HEK293 (cell line): Measurements from ENCODE around the gene IRX4.
A peak's percentile ranks its signal among the peaks of the same experiment; 100 is the strongest.

Experiments
- CTCF ChIA-PET: fragments of 350-600 bp; formaldehyde crosslinking; extraction: SDS; loops from one replicate; lab custom pipeline; 2021; ENCODE audit warnings: antibody characterized with exemption; lab: Yijun Ruan, JAX
- POLR2A ChIA-PET: fragments of 300-600 bp; formaldehyde crosslinking; extraction: SDS; loops from one replicate; lab custom pipeline; 2020; ENCODE audit warnings: antibody characterized with exemption, inconsistent platforms; lab: Yijun Ruan, JAX
- H3K27ac ChIP-seq: fragments of 200-500 bp; sonication (Bioruptor generic); 2 replicates; pipeline ENCODE4 v1.5.1; 2014; ENCODE audit warnings: low read depth, low read length, control low read depth, inconsistent platforms; ENCODE audit errors: extremely low read depth
- H3K36me3 ChIP-seq, 2 experiments: fragments of 200-500 bp in 1 of 2; sonication (Bioruptor generic) in 1 of 2; 1 replicate in 1 of 2; 2 replicates in 1 of 2; pipeline ENCODE4 v1.5.1; 2014 to 2017; ENCODE audit warnings: inconsistent platforms in 2 of 2, low read length in 2 of 2; ENCODE audit not compliant: control insufficient read depth in 2 of 2, insufficient read depth in 1 of 2
- H3K4me1 ChIP-seq: fragments of 200-500 bp; sonication (Bioruptor generic); 2 replicates; pipeline ENCODE4 v1.5.1; 2014; ENCODE audit warnings: mild to moderate bottlenecking, low read length, inconsistent platforms; ENCODE audit not compliant: control insufficient read depth, insufficient read depth
- H3K4me3 ChIP-seq: 2 replicates; pipeline ENCODE4 v1.5.1; 2011; ENCODE audit warnings: low read depth, mild to moderate bottlenecking, control low read depth, low read length, moderate library complexity
- H3K9me3 ChIP-seq: fragments of 200-500 bp; sonication (Bioruptor generic); 2 replicates; pipeline ENCODE4 v1.5.1; 2014; ENCODE audit warnings: low read depth, low read length, inconsistent platforms; ENCODE audit not compliant: control insufficient read depth, insufficient read depth
- KLF10 ChIP-seq: fragments of 450-650 bp; IDR thresholded peaks from 2 replicates; pipeline ENCODE4 v1.5.1; 2018; ENCODE audit warnings: missing biosample characterization, mild to moderate bottlenecking, missing genetic modification characterization
- TCF7L2 ChIP-seq: IDR thresholded peaks from 2 replicates; pipeline ENCODE4 v1.6.1; 2011; ENCODE audit warnings: low read depth, mild to moderate bottlenecking, inconsistent platforms, low read length, moderate library complexity, borderline replicate concordance
- TRIM28 ChIP-seq: IDR thresholded peaks from 2 replicates; pipeline ENCODE4 v1.6.1; 2011; ENCODE audit warnings: low read length, control low read depth, borderline replicate concordance
- YY2 ChIP-seq: fragments of 450-650 bp; formaldehyde crosslinking; IDR thresholded peaks from 2 replicates; pipeline ENCODE4 v1.5.1; 2016; ENCODE audit warnings: missing biosample characterization, missing genetic modification characterization
- ZBTB20 ChIP-seq: fragments of 450-650 bp; formaldehyde crosslinking; IDR thresholded peaks from 2 replicates; pipeline ENCODE4 v1.5.1; 2016; ENCODE audit warnings: missing biosample characterization, missing genetic modification characterization
- ZFP41 ChIP-seq: fragments of 450-650 bp; formaldehyde crosslinking; IDR thresholded peaks from 2 replicates; pipeline ENCODE4 v1.5.1; 2016; ENCODE audit warnings: missing biosample characterization, missing genetic modification characterization, borderline replicate concordance
- ZIC2 ChIP-seq: fragments of 450-650 bp; formaldehyde crosslinking; IDR thresholded peaks from 2 replicates; pipeline ENCODE4 v1.5.1; 2016; ENCODE audit warnings: missing biosample characterization, missing genetic modification characterization
- ZNF19 ChIP-seq: fragments of 450-650 bp; formaldehyde crosslinking; IDR thresholded peaks from 2 replicates; pipeline ENCODE4; 2016; ENCODE audit warnings: missing biosample characterization, missing genetic modification characterization, low read depth
- ZNF239 ChIP-seq: fragments of 450-650 bp; formaldehyde crosslinking; IDR thresholded peaks from 2 replicates; pipeline ENCODE4 v1.5.1; 2016; ENCODE audit warnings: missing biosample characterization, missing genetic modification characterization
- ZNF248 ChIP-seq: fragments of 450-650 bp; formaldehyde crosslinking; IDR thresholded peaks from 2 replicates; pipeline ENCODE4 v1.5.1; 2017; ENCODE audit warnings: missing biosample characterization, missing genetic modification characterization
- ZNF416 ChIP-seq: fragments of 450-650 bp; formaldehyde crosslinking; IDR thresholded peaks from 2 replicates; pipeline ENCODE4 v1.5.1; 2016; ENCODE audit warnings: missing biosample characterization, missing genetic modification characterization
- ZNF501 ChIP-seq: fragments of 450-650 bp; formaldehyde crosslinking; IDR thresholded peaks from 2 replicates; pipeline ENCODE4 v1.5.1; 2016; ENCODE audit warnings: missing biosample characterization, missing genetic modification characterization
- ZNF529 ChIP-seq: fragments of 450-650 bp; formaldehyde crosslinking; IDR thresholded peaks from 2 replicates; pipeline ENCODE4 v1.5.1; 2017; ENCODE audit warnings: missing genetic modification characterization, missing biosample characterization; ENCODE audit not compliant: insufficient replicate concordance
- ZNF530 ChIP-seq: fragments of 450-650 bp; formaldehyde crosslinking; IDR thresholded peaks from 2 replicates; pipeline ENCODE4 v1.5.1; 2016; ENCODE audit warnings: low read depth, missing biosample characterization, missing genetic modification characterization
- ZNF610 ChIP-seq: fragments of 450-650 bp; formaldehyde crosslinking; IDR thresholded peaks from 2 replicates; pipeline ENCODE4 v1.5.1; 2016; ENCODE audit warnings: missing biosample characterization, missing genetic modification characterization, borderline replicate concordance
- ZNF701 ChIP-seq: fragments of 450-650 bp; formaldehyde crosslinking; IDR thresholded peaks from 2 replicates; pipeline ENCODE4 v1.5.1; 2016; ENCODE audit warnings: missing biosample characterization, missing genetic modification characterization
- TF ChIP-seq, protein P1 (sequence below): fragments of 450-650 bp; formaldehyde crosslinking; IDR thresholded peaks from 2 replicates; pipeline ENCODE4 v1.5.1; 2016; ENCODE audit warnings: missing biosample characterization, missing genetic modification characterization, borderline replicate concordance
- TF ChIP-seq, protein P2 (sequence below): fragments of 450-650 bp; formaldehyde crosslinking; IDR thresholded peaks from 2 replicates; pipeline ENCODE4 v1.5.1; 2016; ENCODE audit warnings: missing biosample characterization, missing genetic modification characterization
- TF ChIP-seq, protein P3 (sequence below): fragments of 450-650 bp; formaldehyde crosslinking; IDR thresholded peaks from 2 replicates; pipeline ENCODE4; 2016; ENCODE audit warnings: missing biosample characterization, missing genetic modification characterization
- TF ChIP-seq, protein P4 (sequence below): fragments of 450-650 bp; formaldehyde crosslinking; IDR thresholded peaks from 2 replicates; pipeline ENCODE4 v1.5.1; 2016; ENCODE audit warnings: missing biosample characterization, missing genetic modification characterization

Gene IRX4

DNA sequence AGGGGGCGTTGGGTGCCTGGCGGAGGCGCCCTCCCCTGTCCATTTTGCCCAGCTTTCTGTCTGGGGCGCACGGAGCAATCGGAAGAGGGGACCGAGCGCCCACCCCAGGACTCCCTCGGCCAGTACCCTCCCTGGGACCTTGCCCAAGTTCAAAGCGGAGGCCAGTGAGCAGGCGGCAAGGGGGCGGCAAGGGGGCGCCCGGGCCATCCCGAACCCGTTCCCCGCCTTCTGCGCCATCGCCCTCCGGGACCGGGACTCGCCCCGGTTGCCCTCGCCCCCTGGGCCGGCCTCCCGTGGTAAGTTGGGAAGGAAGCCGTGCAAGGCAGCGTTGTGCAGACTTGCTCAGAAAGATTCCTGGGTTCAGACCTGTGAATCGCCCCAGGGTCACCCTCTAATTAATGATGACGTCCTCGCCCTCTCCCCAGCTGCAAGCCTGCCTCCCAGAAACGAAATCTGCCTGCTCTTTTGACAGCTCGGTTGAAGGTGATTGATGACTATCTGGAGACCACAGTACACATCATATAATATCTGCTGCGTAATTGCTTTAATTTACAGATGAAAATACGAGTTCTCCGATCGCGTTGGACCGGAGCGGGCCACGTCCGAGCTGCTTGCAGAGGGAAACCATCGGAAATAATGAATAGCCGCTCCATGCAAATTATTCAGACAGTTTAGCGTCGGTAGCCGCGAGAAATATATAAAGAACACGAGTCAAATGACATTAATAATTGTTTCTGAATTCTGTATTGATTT, 1.4 kb upstream of the IRX4 start (continued):
- TF ChIP-seq, protein P1, sequence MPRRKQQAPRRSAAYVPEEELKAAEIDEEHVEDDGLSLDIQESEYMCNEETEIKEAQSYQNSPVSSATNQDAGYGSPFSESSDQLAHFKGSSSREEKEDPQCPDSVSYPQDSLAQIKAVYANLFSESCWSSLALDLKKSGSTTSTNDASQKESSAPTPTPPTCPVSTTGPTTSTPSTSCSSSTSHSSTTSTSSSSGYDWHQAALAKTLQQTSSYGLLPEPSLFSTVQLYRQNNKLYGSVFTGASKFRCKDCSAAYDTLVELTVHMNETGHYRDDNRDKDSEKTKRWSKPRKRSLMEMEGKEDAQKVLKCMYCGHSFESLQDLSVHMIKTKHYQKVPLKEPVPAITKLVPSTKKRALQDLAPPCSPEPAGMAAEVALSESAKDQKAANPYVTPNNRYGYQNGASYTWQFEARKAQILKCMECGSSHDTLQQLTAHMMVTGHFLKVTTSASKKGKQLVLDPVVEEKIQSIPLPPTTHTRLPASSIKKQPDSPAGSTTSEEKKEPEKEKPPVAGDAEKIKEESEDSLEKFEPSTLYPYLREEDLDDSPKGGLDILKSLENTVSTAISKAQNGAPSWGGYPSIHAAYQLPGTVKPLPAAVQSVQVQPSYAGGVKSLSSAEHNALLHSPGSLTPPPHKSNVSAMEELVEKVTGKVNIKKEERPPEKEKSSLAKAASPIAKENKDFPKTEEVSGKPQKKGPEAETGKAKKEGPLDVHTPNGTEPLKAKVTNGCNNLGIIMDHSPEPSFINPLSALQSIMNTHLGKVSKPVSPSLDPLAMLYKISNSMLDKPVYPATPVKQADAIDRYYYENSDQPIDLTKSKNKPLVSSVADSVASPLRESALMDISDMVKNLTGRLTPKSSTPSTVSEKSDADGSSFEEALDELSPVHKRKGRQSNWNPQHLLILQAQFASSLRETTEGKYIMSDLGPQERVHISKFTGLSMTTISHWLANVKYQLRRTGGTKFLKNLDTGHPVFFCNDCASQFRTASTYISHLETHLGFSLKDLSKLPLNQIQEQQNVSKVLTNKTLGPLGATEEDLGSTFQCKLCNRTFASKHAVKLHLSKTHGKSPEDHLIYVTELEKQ = no peak
- no peak for TF ChIP-seq YY2 (tag by site-specific recombination)
- TF ChIP-seq, protein P2, sequence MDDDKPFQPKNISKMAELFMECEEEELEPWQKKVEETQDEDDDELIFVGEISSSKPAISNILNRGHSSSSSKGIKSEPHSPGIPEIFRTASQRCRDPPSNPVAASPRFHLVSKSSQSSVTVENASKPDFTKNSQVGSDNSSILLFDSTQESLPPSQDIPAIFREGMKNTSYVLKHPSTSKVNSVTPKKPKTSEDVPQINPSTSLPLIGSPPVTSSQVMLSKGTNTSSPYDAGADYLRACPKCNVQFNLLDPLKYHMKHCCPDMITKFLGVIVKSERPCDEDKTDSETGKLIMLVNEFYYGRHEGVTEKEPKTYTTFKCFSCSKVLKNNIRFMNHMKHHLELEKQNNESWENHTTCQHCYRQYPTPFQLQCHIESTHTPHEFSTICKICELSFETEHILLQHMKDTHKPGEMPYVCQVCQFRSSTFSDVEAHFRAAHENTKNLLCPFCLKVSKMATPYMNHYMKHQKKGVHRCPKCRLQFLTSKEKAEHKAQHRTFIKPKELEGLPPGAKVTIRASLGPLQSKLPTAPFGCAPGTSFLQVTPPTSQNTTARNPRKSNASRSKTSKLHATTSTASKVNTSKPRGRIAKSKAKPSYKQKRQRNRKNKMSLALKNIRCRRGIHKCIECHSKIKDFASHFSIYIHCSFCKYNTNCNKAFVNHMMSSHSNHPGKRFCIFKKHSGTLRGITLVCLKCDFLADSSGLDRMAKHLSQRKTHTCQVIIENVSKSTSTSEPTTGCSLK (tag by site-specific recombination) = no peak

DNA sequence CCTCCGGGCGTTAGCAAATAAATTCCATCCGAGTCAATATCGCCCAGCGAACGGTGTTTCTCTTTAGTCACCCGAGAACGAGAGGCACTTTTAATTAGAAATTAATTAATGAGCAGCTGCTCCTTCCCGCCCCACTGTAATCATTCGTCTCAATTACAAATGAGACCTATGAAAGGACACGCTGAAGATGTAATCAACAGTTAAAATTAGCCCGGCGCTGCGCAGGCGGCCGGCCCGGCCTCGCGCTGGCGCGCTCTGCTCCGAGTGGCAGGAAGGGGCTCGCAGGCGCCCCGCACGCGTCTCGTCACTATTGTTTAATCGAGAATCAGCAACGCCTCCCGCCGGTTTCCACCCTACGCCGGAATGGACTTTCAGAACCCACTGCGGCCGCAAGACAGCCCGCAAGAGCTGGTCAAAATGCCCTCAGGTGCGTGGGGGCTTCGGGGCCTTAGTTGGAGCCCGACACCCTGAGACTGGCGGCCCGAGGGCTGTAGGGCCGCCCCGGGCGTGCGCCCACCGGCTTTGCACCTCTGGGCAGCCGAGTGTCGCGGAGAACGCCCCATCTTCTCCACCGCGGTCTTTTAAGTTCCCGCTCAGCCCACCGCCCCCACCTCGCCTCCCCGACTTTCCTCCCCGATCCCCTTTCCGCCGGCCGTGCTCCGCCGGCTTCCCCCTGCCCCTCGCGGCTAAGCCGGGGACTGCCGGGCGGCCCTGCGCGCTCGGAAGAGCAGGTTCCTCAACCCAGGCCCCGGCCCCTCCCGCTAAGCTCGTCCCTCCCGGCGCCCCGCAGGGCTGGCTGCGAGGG, 597 bp upstream of the IRX4 start:
- H3K27ac ChIP-seq = no peak overlapping the region
- H3K9me3 ChIP-seq = no peaks in the 10 kb centered on the region
- H3K36me3 ChIP-seq = peaks cover 0 to 19% of the 10 kb centered on the region in 2 experiments; a peak in 1 of 3 replicates
- ChIA-PET POLR2A (interaction anchor here (0.9 kb wide), 1 partner anchor 89 kb away, joined by 5 read pairs; no protein-coding TSS in a partner anchor), CTCF (interaction anchor here (0.6 kb wide), 3 partner anchors 208 to 400 kb away, joined by 3 to 5 read pairs (median 3); no protein-coding TSS in a partner anchor)
- H3K4me1 ChIP-seq = peaks cover 5% of the 10 kb centered on the region
- peak overlapping the region; percentile 36 for H3K4me3 ChIP-seq
- TF ChIP-seq ZNF416 (tag by site-specific recombination) = no peak
- TF ChIP-seq, protein P3, sequence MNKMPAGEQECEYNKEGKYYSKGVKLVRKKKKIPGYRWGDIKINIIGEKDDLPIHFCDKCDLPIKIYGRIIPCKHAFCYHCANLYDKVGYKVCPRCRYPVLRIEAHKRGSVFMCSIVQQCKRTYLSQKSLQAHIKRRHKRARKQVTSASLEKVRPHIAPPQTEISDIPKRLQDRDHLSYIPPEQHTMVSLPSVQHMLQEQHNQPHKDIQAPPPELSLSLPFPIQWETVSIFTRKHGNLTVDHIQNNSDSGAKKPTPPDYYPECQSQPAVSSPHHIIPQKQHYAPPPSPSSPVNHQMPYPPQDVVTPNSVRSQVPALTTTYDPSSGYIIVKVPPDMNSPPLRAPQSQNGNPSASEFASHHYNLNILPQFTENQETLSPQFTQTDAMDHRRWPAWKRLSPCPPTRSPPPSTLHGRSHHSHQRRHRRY (tag by site-specific recombination) = no peak
- no peak for TF ChIP-seq ZNF248 (tag by site-specific recombination)
- no peak for TF ChIP-seq ZNF239 (tag by site-specific recombination)
- TF ChIP-seq ZNF701 (tag by site-specific recombination) = 0 out of 2 replicates have a peak, but pooled peaks have one; percentile 59
- peak; percentile 51 for TF ChIP-seq ZBTB20 (tag by site-specific recombination)
- no peak for TF ChIP-seq ZNF501 (tag by site-specific recombination)
- TF ChIP-seq ZFP41 (tag by site-specific recombination) = no peak
- no peak for TF ChIP-seq ZNF529 (tag by site-specific recombination)
- no peak for TF ChIP-seq TRIM28
- TF ChIP-seq KLF10 (tag by site-specific recombination) = peak; percentile 38; the same call in 1 of the 2 replicates
- no peak for TF ChIP-seq ZNF19
- peak; percentile 56 for TF ChIP-seq ZIC2 (tag by site-specific recombination)
- TF ChIP-seq, protein P1 = no peak
- TF ChIP-seq ZNF530 (tag by site-specific recombination) = no peak
- TF ChIP-seq TCF7L2 = no peak
- TF ChIP-seq ZNF610 (tag by site-specific recombination) = no peak
- TF ChIP-seq, protein P4, sequence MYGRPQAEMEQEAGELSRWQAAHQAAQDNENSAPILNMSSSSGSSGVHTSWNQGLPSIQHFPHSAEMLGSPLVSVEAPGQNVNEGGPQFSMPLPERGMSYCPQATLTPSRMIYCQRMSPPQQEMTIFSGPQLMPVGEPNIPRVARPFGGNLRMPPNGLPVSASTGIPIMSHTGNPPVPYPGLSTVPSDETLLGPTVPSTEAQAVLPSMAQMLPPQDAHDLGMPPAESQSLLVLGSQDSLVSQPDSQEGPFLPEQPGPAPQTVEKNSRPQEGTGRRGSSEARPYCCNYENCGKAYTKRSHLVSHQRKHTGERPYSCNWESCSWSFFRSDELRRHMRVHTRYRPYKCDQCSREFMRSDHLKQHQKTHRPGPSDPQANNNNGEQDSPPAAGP (tag by site-specific recombination) = peak; percentile 90
